GM23338 (cell line): Measurements from ENCODE around the gene DNAJA3.

Experiments
- CREB1 ChIP-seq: fragments of 250-450 bp; sonication (Bioruptor Pico); IDR thresholded peaks from 2 replicates; pipeline ENCODE4 v1.5.0; 2020; ENCODE audit warnings: low read depth, mild to moderate bottlenecking, moderate library complexity
- CTCF ChIP-seq, 2 experiments: fragments of 200-600 bp in 1 of 2; sonication (generic) in 1 of 2; conservative IDR thresholded peaks; 2 replicates each; pipeline versions ENCODE4 v1.5.1 to v1.6.1; 2016 to 2017; ENCODE audit warnings: antibody characterized with exemption in 2 of 2, low read depth in 2 of 2, mild to moderate bottlenecking in 2 of 2, moderate library complexity in 1 of 2
- EZH2 ChIP-seq: fragments of 200-600 bp; sonication (generic); IDR thresholded peaks from one replicate; pipeline ENCODE4 v1.8.0; 2017; ENCODE audit warnings: antibody characterized with exemption, mild to moderate bottlenecking, low read depth; ENCODE audit not compliant: unreplicated experiment
- EZH2phosphoT487 ChIP-seq: fragments of 200-600 bp; sonication (generic); IDR thresholded peaks from one replicate; pipeline ENCODE4 v1.8.1; 2018; ENCODE audit warnings: antibody characterized with exemption; ENCODE audit not compliant: unreplicated experiment
- JUNB ChIP-seq: IDR thresholded peaks from one replicate; pipeline ENCODE4 v1.6.1; 2016; ENCODE audit warnings: antibody characterized with exemption; ENCODE audit not compliant: unreplicated experiment
- POLR2AphosphoS5 ChIP-seq: IDR thresholded peaks from 2 replicates; pipeline ENCODE4 v1.6.1; 2016; ENCODE audit warnings: antibody characterized with exemption, low read depth
- REST ChIP-seq: IDR thresholded peaks from one replicate; pipeline ENCODE4 v1.6.1; 2018; ENCODE audit warnings: antibody characterized with exemption; ENCODE audit not compliant: unreplicated experiment
- ZNF114 ChIP-seq: fragments of 250-450 bp; sonication (Bioruptor Pico); IDR thresholded peaks from 2 replicates; pipeline ENCODE4 v1.5.0; 2020; ENCODE audit warnings: mild to moderate bottlenecking, moderate library complexity
- ZNF462 ChIP-seq: fragments of 250-450 bp; sonication (Bioruptor Pico); IDR thresholded peaks from 2 replicates; pipeline ENCODE4 v1.5.0; 2020; ENCODE audit warnings: mild to moderate bottlenecking, moderate library complexity

- TF ChIP-seq EZH2 (no peak), JUNB (no peak), CTCF (conservative IDR thresholded peaks at IDR 0.05; ENCODE audit: low read depth in 2 of 2) (no peak), ZNF462 (no peak), POLR2AphosphoS5 (no peak), ZNF114 (CRISPR knock-in tag) (no peak), REST (no peak), CREB1 (CRISPR knock-in tag) (no peak), EZH2phosphoT487 (no peak)
These were observed 70.6 kb downstream of the DNAJA3 start for GRCh38 chr16:4496305-4496704.
